ENCODE results near the gene RASL10A.

DNA sequence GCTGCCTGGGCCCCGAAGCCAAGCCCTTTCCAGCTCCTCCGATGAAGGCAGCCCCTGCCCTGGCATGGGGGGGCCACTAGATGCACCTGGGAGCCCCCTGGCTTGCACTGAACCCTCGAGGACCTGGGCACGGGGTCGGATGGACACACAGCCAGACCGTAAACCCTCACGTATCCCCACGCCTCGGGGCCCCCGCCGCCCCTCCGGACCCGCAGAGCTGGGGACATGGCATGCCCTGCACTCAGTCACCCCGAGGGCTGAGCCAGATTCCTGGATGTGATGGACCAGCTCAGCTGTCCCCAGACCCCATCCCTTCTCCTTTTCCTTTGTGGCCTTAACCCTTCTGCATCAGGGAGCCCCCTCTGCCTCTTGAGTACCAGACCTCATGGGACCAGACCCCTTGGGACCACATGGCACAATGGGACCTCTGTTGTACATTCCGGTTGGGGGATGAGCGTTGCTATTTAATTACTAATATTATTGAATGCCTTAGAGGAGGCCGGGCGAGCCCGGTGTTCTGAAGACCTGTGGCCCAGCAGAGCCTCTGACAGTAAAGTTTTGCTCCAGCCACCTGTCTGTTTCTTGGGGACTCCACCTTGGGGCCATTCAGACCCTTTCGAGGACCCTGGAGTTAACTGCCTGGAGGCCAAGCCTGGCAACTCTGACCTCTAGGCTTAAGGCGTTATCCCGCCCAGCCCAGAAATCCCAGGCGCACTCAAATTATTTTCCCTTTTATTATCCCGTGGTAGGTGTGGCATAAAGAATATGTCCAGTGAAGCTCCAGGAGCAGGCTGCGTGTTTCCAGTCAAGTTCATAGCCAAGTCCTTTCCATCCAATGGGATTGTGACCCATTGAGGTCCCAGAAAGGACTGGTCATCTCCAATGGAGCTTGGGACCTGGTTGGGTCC is 3.0 kb downstream of the RASL10A start:
- no peak for TF ChIP-seq EZH2phosphoT487 (IDR thresholded peaks at IDR 0.05; ENCODE audit: insufficient read depth, low read depth)
- TF ChIP-seq EZH2 (IDR thresholded peaks at IDR 0.05; ENCODE audit: insufficient read depth, poor library complexity, severe bottlenecking) = no peak

Measured in GM23248 (cell line).